Fibroblast of gingiva (primary cell): ENCODE results near the gene MLYCD.

Experiments
- DNase-seq: peaks from one replicate; pipeline ENCODE4 v3.0.0-alpha.2; 2011; ENCODE audit warnings: low read depth

Gene MLYCD

DNA sequence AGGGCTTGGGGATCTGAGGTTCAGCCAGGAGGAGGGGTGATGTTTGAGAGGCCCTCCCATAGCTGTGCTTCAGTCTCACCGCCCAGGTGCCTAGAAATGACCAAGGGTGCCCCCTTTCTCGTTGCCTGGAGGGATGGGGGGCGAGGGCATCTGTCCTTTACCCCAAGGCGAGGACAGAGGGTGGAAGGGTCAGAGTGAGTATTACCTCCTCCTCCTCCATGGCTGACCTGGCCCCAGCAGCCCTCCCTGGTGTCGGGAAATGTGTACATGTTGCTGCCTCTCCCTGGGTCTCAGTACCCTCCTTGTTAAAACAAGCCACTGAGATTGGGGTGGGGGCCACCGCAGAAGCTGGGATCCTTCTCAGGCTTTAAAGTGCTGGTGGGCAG, 71.5 kb downstream of the MLYCD start:
- DNase-seq, result no peak

DNA sequence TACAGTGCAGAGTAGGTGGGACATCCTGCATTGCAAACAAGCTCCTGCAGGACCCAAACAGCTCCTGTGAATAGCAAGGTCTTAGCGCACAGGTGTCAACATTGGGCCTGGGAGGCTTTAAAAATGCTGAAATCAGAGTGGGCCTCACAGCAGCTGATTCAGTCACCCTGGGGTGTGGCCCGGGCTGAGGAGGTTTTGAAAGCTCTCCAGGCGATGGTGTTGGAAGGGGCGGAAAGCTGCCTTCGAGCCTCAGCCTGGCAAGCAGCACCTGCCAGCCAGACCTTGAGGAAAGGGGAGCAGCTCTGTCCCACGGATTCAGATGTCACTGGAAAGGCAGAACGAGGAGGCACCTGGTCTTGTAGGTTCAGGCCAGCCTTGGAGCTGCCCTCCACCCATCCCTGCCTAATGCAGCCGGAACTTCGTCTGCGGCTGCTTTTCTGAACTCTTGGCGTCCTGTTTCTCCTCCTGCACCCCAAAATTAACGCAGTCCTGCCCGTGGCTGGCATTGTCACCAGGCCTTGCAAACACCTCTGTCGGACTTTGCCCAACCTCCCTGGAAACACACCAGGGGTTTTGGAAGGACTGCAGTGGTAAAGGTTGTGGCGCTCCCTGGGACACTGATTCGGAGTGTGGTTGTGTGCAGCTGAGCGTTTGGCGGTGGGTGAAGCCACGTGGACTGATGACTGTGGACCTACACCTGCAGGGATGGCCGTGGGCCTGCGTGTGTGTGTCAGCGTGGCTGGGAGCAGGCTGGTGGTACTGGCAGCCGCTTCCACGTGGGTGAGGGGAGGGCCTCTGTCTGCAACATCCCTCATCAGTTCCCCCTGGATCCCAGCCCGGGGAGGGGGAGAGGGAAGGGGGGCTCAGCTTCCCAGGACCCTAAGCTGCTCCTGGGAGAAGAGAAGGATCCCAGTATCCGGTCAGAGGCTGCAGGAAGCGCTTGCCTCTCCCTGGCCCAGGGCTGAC, 72.5 kb downstream of the MLYCD start:
- DNase-seq, result no peak

DNA sequence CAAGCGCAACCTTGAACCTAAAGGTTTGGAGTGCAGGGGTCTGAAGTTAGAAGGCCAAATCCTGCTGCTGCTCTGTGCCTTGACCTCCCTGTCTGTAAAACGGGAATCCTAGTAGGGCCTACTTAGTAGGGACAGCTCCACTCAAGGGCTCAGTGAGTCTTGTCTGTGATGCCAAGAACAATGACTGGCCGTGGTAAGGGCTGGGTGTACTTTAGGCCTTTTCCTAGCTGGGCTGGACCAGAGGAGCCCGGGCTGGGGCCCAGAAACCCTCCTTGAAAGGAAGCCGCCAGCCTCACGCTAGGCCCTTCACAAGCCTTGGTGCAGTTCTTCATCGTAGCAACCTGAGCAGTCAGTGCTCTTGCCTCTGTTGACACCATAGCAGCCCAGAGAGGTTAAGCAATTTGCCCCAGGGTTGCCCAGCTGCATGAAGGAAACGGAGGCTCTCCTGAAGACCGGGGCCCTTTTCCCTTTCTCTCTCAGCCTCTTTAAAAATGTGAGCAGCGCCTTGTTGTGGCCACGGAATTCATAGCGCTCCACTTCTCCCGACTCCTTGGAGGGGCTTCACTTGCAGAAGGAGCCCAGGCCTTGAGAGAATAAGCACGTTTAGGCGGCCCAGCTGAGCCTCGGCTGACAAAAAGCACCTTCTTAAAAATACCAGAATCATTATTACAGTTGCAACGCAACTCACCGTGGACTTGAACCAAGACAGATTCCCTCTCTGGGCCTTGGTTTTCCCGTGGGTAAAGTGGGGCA, 73.5 kb downstream of the MLYCD start:
- DNase-seq, result no peak

DNA sequence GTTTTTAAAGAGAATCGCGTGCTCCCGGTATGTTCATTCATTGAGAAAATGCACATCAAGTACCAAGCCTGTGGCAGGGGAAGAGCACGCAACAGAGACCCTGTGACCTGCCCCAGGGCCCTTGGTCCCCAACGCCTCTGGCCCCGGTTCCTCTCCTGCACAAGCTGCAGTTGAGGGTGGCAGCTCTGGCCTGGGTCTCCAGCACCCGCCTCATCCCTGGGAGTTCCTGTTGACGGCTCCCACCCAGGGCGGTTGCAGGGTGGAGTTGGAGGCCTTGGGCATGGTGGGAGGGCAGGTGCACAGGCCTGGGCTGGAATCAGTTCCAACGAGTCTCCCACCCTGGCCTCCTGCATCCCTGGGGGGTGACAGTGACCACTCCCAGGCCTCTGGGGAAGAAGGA, 74.2 kb downstream of the MLYCD start:
- DNase-seq, result no peak

DNA sequence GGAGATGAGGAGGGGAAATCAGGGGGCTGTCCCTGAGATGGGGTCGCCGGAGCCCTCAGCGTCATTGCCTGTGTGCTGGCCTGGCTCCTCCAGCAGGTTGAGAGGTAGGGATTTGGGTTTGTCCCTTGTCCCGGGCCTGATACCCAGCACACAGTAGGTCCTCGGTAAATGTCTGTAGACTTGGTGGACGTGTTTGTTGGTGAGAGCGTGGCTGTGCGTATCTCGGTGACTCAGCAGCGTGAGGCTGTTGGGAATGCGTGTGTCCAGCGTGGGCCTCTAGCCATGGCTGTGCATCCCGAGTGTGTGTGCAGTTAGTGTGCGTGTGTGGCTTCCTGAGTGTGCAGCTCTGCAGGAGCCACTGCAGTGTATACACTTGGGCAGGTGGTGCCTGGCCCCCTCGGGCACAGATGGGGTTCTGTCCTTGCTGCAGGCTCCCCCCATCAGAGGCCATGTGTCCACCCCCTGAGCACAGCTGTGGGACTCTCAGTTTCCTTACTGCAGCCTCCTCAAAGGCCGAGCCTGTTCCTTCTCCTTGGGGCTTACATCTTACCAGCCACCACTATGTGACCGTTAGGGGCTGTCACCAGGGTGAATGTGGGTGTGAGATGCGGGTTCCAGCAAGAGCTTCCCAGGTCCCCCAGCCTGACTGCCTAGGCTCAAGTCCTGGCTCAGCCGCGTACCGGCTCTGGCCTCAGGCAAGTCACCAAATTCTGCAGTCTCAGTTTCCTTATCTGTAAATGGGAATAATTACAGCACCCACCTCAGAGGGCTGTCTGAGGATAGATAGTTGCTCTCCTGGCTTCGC, 74.9 kb downstream of the MLYCD start:
- no peak for DNase-seq

DNA sequence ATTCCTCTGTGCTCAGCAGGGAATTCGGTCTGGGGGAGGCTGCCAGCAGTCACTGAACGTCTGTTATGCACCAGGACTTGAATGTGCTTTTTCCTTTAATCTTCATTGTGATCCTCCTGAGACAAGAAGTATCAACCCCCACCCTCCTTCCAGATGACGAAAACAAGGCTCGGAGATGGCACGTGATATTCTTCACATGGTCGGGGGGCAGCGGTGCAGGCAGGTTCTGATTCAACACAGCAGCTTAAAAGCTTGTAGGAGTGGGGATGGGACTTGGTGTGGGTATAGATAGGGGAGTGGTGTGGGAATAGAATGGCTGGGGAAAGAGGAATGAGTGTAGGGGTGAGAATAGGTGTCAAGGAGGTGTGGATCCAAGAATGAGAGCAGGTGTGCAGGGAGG, 75.6 kb downstream of the MLYCD start:
- DNase-seq, result no peak

DNA sequence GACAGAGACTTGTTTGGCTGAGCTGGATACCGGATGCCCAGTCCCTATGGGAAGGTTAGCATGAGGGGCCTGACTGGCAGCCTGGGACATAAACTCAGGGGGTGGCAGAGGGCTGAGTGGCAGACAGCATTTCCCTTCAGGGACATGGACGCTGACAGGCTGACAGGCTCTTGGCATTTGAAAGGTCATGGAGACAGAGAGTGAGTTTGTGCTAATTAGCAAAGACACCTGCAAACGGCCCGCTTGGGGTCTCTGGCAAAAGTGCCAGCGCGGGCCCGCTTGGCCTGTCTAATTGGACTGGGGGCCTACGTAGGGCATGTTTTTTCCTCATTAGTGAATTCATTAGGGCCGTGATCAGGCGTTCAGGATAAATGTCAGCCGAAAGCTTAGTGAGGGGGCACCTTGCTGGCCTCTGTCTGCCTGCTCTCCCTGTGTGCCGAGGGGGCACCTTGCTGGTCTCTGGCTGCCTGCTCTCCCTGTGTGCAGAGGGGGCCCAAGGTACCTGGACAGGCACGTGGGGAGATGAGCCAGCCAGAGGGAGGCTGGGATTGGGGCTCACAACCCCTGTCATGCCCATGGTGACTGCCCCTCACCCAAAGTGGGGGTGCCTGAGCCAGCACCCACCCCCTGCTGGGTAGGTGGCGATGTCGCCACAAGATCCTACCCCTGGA, 76.8 kb downstream of the MLYCD start:
- no peak for DNase-seq
